Measurements from ENCODE around the gene SLC31A2.
"Not testable (repeated sequence)": the region's sequence is repeated elsewhere in the genome, so short reads cannot be mapped to it uniquely, and the experiment has no call there.

The SLC31A2 gene, protein sequence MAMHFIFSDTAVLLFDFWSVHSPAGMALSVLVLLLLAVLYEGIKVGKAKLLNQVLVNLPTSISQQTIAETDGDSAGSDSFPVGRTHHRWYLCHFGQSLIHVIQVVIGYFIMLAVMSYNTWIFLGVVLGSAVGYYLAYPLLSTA

DNA sequence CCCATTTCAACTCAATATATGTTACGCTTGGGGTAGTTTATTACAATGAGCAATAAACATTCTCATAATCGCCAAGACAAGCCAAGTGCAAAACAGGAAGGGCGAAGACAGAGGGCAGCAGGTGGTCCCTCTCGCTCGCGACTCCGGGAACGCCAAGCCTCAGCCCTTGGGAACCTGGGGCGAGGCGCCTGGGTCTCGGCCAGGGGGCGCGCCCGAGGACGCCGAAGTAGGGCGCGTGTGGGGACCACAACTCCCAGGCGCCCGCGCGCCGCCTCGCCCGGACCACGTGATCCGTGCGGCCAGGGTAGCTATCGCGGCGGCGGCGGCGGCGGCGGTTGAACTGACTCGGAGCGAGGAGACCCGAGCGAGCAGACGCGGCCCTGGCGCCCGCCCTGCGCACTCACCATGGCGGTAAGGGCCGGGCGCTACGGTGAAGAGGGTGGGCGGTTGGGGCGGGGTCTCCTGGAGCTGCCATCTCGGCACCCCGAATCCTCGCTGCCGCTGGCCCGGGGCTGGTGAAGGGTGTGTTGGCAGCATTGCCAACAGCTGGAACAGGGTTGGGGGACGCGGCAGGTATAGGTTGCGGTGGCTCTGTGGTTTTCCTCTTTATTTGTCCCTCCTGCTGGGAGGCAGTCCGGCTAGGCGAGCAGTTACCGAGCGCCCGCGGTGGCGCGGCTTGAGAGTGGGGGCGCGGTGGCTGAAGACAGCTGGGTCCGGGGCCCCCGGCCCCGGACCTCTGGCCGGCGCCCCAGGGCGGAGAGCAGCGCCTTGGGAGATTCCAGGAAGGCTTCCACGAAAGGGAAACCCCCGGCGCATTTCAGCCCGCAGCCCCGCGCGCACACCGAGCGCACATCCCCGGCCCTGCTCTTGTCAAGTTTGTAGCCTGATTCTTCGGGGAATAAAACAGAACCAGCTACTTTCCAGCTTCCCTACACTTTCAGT lies at the start of gene SLC31A2:
Gene SLC31A2 (plus strand): TSS at position 338 of the 942 bp plus-strand sequence. CDS start 68 bp downstream, at position 406.
- peak; percentile 90 for DNase-seq

DNA sequence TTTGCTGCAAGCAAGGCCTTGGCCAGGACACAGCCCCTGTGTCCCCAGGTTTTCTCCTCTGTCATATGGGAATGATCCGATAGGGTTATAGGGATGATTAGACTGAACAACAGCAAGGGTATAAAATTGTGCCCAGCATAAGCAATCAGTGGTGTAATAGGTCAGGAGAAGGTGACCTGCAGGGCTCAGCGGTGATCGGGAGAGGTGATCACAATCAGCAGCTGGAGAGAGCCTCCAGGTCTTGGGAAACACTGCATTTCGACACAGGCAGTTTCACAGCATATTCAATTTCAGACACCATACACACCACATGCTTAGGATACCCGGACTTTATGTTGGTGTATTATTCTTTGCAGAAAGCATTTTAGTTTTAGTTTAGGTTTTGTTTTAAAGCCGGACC lies 45.5 kb upstream of the SLC31A2 start:
- DNase-seq, result not testable (repeated sequence)

DNA sequence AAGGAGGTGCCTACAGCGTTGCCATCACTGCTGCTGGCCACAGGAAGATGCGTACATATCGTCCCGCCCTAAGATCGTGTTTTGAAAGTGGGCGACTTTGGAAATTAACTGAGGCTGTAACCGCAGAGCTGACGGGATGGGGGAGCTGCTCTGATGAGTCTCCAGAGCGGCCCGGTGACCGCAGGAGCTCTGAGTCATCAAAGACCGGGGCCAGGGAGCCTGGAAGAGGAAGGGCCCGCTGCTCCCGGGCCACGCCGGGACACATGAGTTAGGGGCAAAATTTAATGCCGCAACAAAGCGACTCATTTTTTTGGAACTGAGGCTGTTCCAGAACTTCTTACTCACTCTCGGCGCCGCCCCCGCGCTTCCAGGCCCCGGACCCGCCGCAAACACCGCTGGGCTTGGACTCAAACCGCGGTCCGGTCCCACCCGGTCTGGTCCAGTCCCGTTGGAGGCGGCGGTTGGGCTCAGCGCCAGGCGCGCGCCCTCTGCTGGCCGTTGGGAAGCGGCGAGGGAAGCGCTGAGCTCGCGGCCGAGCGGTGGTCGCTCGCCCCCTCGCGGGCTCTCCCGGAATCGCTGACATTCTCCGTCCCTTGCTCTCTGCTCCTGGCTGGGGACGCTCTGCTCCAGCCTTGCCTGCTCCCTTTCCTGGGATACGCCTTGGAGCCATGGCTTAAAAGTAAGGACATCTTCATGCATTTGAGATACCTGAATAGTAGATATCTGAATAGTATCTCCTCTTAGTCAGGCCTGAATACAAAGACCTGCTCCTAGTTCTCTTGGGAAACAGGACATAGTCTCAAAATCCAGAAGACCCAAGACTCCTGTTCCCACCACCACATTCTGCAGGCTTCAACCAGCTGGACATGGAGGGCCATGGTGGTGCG lies 39.5 kb upstream of the SLC31A2 start:
- DNase-seq, result not testable (repeated sequence)

DNA sequence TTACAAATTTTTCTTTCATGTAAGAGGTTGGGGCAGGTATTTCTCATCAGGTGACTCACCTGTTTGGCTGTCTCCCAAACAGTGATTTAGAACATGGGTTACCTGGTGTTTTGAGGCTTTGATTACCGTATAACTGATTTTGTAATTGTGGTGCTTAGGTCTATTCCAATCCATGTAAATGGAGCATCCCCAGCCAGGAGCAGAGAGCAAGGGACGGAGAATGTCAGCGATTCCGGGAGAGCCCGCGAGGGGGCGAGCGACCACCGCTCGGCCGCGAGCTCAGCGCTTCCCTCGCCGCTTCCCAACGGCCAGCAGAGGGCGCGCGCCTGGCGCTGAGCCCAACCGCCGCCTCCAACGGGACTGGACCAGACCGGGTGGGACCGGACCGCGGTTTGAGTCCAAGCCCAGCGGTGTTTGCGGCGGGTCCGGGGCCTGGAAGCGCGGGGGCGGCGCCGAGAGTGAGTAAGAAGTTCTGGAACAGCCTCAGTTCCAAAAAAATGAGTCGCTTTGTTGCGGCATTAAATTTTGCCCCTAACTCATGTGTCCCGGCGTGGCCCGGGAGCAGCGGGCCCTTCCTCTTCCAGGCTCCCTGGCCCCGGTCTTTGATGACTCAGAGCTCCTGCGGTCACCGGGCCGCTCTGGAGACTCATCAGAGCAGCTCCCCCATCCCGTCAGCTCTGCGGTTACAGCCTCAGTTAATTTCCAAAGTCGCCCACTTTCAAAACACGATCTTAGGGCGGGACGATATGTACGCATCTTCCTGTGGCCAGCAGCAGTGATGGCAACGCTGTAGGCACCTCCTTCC lies 37.9 kb upstream of the SLC31A2 start:
- not testable (repeated sequence) for DNase-seq

DNA sequence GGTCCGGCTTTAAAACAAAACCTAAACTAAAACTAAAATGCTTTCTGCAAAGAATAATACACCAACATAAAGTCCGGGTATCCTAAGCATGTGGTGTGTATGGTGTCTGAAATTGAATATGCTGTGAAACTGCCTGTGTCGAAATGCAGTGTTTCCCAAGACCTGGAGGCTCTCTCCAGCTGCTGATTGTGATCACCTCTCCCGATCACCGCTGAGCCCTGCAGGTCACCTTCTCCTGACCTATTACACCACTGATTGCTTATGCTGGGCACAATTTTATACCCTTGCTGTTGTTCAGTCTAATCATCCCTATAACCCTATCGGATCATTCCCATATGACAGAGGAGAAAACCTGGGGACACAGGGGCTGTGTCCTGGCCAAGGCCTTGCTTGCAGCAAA lies 32.0 kb upstream of the SLC31A2 start:
- not testable (repeated sequence) for DNase-seq

DNA sequence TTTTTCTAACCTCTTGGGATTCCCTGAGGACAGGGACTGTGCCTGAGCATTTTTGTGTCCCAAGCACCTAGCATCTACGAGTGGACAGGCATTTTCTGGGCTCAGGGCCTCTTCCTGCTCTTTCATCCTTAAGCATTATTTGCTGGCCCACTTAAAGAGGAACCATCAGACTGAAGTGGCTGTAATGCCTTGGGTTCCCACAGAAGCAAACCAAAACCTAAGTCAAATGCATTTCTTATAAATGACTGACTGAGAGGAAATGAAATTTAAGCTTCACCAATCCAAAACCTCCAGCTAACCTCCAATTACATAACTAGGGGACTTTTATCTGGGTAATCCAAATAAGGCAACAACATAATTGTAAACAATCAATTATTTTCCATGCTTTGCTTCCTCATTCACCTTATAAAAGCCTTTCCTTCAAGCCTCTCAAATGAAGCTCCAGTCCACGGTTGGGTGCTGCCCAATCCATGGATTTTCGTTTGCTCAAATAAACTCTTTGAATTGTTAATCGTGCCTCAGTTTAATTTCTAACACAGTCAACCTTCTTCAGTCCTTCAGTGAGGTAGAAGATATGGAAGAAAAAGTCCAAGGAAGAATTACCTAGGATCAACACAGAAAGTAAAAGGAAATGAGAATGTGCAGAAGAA lies 25.3 kb upstream of the SLC31A2 start:
- no peak for DNase-seq

DNA sequence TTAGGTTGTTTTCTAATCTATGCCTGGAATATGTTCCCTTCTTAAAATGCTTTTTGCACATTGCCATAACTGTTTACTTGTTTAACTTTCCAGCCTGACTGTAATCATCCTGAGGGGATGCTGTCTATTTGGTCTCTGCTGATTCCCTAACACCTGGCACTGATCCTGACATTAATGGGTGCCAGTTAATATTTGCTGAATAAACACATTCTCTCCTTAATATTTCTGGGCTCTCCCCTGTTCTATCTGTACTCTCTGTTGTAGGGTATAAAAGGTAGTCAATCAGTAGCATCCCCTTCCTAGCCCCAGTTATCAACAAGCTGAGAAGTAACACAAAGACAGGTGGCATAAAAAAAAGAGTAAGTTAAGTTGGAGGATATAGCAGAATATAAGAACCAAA lies 21.3 kb upstream of the SLC31A2 start:
- DNase-seq, result no peak

DNA sequence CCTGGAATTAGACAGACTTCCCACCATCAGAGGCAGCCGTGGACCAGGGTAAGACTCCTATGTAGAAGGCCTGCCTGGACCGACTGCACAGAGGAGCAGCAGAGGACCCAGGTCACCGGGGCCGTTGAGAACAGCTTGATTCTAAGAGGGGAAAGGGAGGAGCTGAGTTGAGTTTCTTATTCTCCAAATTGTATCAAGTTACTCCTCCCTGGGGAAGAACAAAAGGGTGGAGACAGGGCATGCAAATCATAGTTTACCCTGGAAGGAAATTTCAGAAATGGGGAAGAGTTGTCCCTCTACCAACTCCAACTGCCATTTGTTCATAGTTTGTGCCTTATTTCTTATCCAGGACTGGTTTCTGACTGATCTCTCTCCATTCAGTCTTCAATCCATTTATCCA lies 20.9 kb upstream of the SLC31A2 start:
- peak; percentile 42 for DNase-seq

DNA sequence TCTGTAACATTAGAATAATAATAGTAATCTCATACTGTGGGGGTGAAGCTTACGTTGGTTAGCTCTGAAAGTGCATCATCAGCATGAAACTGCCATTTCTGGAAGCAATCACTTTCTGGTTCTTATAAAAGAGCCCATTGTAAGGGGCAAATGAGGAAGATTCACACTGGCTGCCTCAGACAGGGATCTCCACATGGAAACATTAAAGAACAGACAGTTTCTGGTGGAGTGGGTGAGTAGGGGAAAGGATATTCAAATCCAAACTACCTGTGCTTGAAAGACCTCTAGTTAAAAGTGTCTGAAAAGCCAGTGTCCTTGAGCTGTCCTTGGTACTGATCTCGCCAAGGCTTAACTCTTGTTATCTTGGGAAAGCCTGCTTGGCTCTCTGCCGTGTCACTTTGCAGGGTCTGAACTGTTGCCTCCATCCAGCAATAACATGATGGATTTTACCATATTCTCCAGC lies 19.1 kb upstream of the SLC31A2 start:
- DNase-seq, result no peak

DNA sequence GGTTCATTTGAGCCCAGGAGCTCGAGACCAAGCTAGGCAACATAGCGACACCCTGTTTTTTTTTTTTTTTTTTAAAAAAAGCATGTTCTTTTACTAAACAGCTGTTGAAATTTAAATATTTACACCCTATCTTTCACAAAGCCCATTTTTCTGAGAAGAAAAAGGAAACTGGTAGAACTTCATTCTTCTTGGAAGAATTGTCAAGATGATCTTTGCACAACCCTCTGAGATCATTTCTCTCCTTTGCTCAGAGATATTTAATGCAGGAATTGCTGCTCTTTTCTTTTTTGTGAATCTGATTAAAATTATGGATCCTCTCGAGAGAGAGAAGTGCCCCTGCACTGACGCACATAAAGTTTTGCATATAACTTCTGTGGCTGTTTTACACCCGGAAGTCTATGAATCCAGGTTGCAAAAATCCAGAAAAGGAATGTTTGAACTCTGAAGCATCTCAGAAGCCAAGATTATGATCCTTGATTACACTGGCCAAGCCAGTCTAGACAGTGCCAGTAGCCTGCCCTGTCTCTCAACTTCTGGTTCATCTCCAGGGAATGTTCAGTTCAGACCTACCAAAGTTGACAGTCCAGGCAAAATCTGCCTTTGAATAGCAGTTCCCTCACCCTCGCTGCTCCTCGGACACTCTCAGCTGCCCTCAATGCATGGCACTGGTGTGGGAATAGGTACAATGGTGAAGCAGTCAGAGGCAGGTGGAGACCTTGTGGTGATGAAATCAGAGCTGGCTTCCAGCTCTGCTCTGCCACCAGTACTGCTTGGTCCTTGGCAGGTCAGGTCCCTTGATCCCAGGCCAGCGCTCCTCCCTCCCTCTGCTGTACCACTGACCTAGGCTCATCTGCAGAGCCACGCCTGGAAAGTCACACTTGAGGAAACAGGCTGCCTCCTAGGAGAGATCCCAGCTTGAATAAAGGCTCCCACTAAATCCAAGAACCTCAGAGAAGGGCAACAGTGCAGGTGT lies 13.3 kb upstream of the SLC31A2 start:
- DNase-seq, result no peak

DNA sequence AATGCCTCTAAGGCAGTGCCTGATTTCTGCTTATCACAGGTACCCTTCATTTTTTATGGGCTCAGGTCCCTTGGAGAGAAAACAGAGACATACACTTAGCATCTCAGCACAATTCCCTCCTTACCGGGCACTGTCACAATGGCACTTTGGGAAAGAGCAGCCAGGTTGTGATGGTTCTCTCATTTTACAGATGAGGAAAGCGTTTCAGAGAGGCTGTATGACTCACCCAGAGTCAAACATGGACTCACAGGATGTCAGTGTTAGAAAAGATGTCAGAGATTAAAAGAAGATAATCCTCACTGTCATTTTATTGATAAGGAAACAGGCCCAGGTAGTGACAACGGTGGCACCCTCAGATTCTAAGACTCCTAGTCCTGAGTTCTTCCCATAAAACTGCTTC lies 12.0 kb upstream of the SLC31A2 start:
- DNase-seq, result no peak

DNA sequence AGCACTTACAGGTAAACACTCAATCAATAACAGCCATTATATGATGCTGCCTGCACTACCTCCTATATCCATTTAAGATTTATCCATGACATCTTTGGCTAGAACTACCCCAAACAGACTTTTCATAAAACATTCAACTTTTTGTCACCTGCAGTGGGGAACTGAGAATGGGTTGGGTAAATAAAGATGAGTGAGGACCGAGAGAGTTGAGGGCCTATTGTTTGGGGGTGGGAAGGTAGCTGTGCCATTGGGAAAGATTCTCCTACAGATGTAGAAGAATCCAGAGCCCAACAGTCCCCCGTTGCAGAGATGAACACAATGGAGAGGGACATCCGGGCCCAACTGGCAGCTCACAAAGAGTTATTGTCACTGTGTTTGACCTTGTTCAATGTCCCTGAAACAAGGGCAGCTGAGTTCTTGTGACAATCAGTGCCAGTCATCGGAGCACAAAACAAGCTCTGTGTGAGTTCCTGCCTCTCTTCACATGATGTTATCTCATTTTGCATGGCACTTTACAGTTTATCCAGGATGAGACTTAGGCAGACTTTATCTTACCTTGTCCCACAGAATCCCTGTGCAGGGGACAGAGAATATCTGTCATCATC lies 11.5 kb upstream of the SLC31A2 start:
- no peak for DNase-seq

DNA sequence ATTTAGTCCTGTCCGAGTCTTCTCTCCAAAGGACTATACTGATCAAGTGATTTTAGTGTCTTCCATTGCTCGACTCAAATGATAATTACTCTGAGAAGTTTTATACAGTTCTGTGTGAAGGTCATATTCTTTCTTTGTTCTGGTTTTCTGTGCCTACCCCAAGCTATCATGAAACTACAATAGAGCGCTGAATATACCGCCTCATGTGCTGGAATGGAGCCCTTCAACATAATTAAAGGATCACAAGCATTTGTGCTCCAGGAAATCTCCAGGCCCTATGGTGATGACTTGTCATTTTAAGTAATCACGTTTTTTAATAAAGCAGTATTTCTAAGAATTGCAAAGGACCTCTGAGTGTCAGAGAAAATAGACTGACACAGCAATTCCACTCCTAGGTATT lies 10.9 kb upstream of the SLC31A2 start:
- no peak for DNase-seq

DNA sequence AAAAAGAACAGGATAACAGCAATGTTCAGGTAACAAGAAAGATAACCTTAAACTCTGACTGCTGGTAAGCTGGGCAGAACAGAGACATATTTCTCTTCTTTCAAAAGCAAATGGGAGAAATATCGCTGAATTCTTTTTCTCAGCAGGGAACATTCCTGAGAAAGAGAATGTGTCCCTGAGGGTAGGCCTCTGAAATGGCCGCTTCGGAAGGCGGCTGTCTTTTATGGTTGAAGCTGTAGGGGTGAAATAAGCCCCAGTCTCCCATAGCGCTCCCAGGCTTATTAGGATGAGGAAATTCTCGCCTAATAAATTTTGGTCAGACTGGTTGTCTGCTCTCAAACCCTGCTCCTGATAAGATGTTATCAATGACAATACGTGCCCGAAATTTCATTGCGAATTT lies 9.9 kb upstream of the SLC31A2 start:
- not testable (repeated sequence) for DNase-seq

DNA sequence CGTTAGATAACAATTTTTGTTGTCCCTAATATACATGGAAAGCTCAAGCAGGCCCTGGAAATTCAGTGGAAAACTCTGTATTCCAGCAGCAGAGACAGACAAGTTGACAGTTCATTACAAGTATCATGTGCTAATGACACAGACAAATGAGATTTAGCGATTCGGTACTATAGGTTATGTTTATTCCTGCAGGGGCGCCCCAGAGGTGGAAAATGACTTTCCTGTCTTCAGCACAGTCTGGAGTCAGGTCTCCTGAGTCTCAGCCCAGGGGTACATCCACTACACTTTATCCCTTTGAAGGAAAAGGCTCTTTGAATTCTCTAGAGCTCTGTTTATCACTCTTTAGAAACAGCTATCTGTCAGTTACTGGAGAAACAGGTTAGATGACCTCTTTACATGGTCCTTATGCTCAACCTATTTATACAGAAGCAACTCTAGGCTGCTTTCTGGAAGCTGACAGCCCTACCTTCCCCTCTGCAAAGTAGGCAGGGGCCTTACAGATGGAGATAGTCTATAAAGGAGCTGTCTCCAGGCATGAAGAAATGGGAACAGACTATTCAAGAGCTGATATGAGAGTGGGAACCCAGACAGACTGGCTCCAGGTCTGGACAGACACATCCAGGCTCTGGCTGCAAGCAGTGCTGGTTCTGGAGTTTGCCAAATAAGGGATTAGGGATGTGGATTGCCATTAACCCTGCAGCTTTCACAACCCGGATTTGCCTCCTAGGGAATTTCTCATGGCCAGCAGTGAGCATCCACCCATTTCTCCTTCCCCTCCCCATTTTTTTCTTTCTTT lies 7.2 kb upstream of the SLC31A2 start:
- DNase-seq, result no peak

DNA sequence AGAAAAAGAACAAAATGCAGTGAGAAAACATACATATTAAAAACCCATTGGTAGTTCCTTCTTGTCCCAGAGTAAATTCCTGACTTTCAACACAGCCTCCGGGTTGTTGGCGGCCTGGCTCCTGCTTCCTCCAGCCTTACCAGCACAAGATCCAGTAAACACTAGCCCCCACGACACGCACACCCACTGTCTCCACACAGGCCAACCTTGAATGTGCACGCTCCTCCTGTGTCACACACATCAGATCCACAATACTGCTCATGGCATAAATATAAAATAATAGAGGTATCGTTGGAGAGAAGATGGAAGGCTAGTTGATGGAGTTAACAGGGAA lies 2.5 kb upstream of the SLC31A2 start:
- DNase-seq, result no peak

DNA sequence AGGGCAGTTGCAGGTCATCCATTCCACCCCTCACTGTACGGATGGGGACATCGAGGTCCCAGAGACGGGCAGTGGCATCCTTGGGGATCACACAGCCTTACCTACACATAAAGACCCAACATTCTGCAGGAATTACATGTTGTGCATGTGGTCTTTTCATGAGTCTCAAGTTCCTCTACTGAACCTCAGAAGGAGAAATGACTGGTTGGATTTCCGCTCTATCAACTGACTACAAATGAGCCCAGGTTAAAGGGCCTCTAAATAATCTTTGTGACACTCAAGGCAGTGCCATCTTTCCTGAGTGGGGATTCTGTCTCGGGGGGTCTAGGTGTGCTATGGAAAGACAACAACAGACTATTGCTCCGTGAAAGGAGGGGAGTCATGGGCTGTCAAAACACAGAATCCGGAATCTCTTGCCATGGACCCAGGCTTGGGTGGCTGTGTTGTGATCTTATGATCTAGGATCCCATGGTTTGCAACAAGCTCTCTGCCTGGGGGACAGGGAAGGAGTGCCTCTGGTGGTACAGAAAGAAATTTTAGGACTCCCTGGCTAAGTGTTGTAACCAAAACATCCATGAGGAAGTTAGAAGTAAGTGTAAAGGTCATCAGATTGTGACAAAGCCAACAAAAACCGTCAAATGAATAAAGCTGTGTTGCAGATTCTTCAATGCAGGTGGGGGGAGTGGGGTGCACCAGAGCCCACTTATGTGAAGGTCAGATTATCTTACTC lies 1.9 kb upstream of the SLC31A2 start:
- DNase-seq, result no peak

DNA sequence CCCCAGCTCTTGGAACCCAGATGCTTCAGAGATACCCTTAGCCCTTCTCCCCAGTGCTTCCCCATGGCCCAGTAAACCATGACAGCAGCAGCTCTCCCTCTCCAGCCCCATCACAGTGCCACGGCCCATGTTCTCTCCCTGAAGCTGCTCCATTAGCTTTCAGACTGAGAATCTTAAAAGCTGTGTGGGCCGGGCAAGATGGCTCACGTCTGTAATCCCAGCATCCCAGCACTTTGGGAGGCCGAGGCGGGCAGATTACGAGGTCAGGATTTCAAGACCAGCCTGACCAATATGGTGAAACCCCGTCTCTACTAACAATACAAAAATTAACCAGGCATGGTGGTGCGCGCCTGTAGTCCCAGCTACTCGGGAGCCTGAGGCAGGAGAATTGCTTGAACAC lies 1.2 kb upstream of the SLC31A2 start:
- DNase-seq, result not testable (repeated sequence)
